ENCODE results near the gene TENT5A. TPM values are rescaled to one million over a fixed set of nuclear protein-coding genes. Genes with fewer than 3 reads are reported as not detected.

Gene TENT5A
- total RNA-seq, 1 donor from 2014 or later: 2.3 TPM

GRCh38 chr6:81736428-81736827 is 16.1 kb downstream of the TENT5A start:
- no peak for DNase-seq (ENCODE audit: low spot score)
- TF ChIP-seq CTCF (IDR thresholded peaks at IDR 0.05; ENCODE audit: unreplicated experiment): no peak
- Mint-ChIP-seq H3K4me3 (ENCODE audit: unreplicated experiment) (no peak overlapping the region), H3K27me3 (ENCODE audit: unreplicated experiment) (no peaks in the 10 kb centered on the region), H3K4me1 (ENCODE audit: unreplicated experiment) (no peaks in the 10 kb centered on the region), H3K9me3 (ENCODE audit: unreplicated experiment) (no peaks in the 10 kb centered on the region), H3K27ac (ENCODE audit: unreplicated experiment) (no peak overlapping the region), H3K36me3 (ENCODE audit: low read depth, unreplicated experiment) (no peaks in the 10 kb centered on the region)

- Mint-ChIP-seq H3K27me3 (ENCODE audit: unreplicated experiment) (no peaks in the 10 kb centered on the region), H3K4me1 (ENCODE audit: unreplicated experiment) (no peaks in the 10 kb centered on the region), H3K4me3 (ENCODE audit: unreplicated experiment) (no peak overlapping the region), H3K9me3 (ENCODE audit: unreplicated experiment) (no peaks in the 10 kb centered on the region), H3K27ac (ENCODE audit: unreplicated experiment) (no peak overlapping the region), H3K36me3 (ENCODE audit: low read depth, unreplicated experiment) (no peaks in the 10 kb centered on the region)
- no peak for TF ChIP-seq CTCF (IDR thresholded peaks at IDR 0.05; ENCODE audit: unreplicated experiment)
- no peak for DNase-seq (ENCODE audit: low spot score)
Observed at GRCh38 chr6:81735756-81736380, 16.6 kb downstream of the TENT5A start.

GRCh38 chr6:81734500-81735150 is 17.9 kb downstream of the TENT5A start:
- no peaks in the 10 kb centered on the region for H3K27me3 Mint-ChIP-seq (ENCODE audit: unreplicated experiment)
- DNase-seq (ENCODE audit: low spot score): no peak
- no peaks in the 10 kb centered on the region for H3K36me3 Mint-ChIP-seq (ENCODE audit: low read depth, unreplicated experiment)
- no peaks in the 10 kb centered on the region for H3K4me1 Mint-ChIP-seq (ENCODE audit: unreplicated experiment)
- TF ChIP-seq CTCF (IDR thresholded peaks at IDR 0.05; ENCODE audit: unreplicated experiment): no peak
- no peak overlapping the region for H3K4me3 Mint-ChIP-seq (ENCODE audit: unreplicated experiment)
- no peaks in the 10 kb centered on the region for H3K9me3 Mint-ChIP-seq (ENCODE audit: unreplicated experiment)
- no peak overlapping the region for H3K27ac Mint-ChIP-seq (ENCODE audit: unreplicated experiment)

- no peaks in the 10 kb centered on the region for H3K27me3 Mint-ChIP-seq (ENCODE audit: unreplicated experiment)
- no peaks in the 10 kb centered on the region for H3K4me1 Mint-ChIP-seq (ENCODE audit: unreplicated experiment)
Observed at GRCh38 chr6:81734081-81734480, 18.4 kb downstream of the TENT5A start.

More at GRCh38 chr6:81734081-81734480, 18.4 kb downstream of the TENT5A start:
- Mint-ChIP-seq H3K27ac (ENCODE audit: unreplicated experiment) (no peak overlapping the region), H3K36me3 (ENCODE audit: low read depth, unreplicated experiment) (no peaks in the 10 kb centered on the region), H3K4me3 (ENCODE audit: unreplicated experiment) (no peak overlapping the region), H3K9me3 (ENCODE audit: unreplicated experiment) (no peaks in the 10 kb centered on the region)
- no peak for TF ChIP-seq CTCF (IDR thresholded peaks at IDR 0.05; ENCODE audit: unreplicated experiment)
- DNase-seq (ENCODE audit: low spot score): no peak
